Naive B cell (primary cell): ENCODE results near the gene LAMC1. TPM values are rescaled to one million over a fixed set of nuclear protein-coding genes. Genes with fewer than 3 reads are reported as not detected.
A peak's percentile ranks its signal among the peaks of the same experiment; 100 is the strongest.

ENCODE experiments used
- ATAC-seq, 2 donors: fragments of 150-1000 bp; cut with Tn5 transposase; 2 replicates each; pipeline ENCODE4 v1.10.0; 2021; ENCODE audit warnings: low read depth in 2 of 2, mild to moderate bottlenecking in 2 of 2, moderate library complexity in 2 of 2
- DNase-seq: peaks from one replicate; pipeline ENCODE4 v3.0.0; 2022
- H3K27ac Mint-ChIP-seq, 6 donors: one replicate each; pipeline ENCODE4 v1.8.0; 2020 to 2022; ENCODE audit warnings: mild to moderate bottlenecking in 6 of 6, mixed read lengths in 6 of 6, moderate library complexity in 5 of 6, inconsistent platforms in 2 of 6
- H3K27me3 Mint-ChIP-seq, 3 donors: one replicate each; pipeline ENCODE4 v1.8.0; 2021 to 2022; ENCODE audit warnings: mixed read lengths in 3 of 3, mild to moderate bottlenecking in 1 of 3
- H3K36me3 Mint-ChIP-seq, 2 donors: one replicate each; pipeline ENCODE4 v1.8.0; 2020 to 2022; ENCODE audit warnings: mixed read lengths in 2 of 2, inconsistent platforms in 1 of 2, mild to moderate bottlenecking in 1 of 2
- H3K4me1 Mint-ChIP-seq, 3 donors: one replicate each; pipeline ENCODE4 v1.8.0; 2020 to 2022; ENCODE audit warnings: mixed read lengths in 3 of 3, inconsistent platforms in 1 of 3, mild to moderate bottlenecking in 1 of 3, moderate library complexity in 1 of 3
- H3K4me3 Mint-ChIP-seq, 8 donors: one replicate each; pipeline ENCODE4 v1.8.0; 2020 to 2022; ENCODE audit warnings: mild to moderate bottlenecking in 8 of 8, mixed read lengths in 8 of 8, moderate library complexity in 8 of 8, inconsistent platforms in 2 of 8
- H3K9me3 Mint-ChIP-seq, 7 donors: one replicate each; pipeline ENCODE4 v1.8.0; 2020 to 2022; ENCODE audit warnings: mixed read lengths in 7 of 7, mild to moderate bottlenecking in 5 of 7, inconsistent platforms in 2 of 7, moderate library complexity in 1 of 7
- polyA plus RNA-seq, 6 donors: library from polyadenylated mRNA; unstranded; fragments of 300-500 nt; fragmentation: Illumina TruSeq; gene quantifications; one replicate each; pipeline ENCODE4 v1.2.3, GENCODE V29; 2021; ENCODE audit warnings: low read depth in 6 of 6

LAMC1 gene
- polyA plus RNA-seq, 6 donors from 2014 or later, result 5.9 to 17.6 (median 13.5) TPM

DNA sequence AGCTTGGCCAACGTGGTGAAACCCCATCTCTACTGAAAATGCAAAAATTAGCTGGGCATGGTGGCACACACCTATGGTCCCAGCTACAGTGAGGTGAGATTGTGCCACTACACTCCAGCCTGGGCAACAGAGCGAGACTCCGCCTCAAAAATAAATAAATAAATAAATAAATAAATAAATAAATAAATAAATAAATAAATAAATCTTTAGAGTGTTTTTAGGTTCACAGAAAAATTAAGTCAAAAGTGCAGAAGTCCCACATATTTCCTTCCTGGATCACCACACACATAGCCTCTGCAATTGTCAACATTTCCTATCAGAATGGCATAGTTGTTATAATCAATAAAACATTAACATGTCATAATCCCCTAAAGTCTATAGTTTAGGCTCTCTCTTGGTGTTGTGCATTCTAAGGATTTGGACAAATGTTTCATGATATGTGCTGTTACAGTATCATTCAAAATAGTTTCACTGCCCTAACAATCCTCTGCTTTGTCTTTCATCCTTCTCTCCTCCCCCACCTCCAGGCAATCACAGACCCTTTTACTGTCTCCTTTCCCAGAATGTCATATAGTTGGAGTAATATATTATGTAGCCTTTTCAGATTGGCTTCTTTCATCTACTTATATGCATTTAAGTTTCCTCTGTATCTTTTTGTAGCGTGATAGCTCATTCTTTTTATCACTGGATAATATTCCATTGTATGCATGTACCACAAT lies 58.3 kb downstream of the LAMC1 start:
- H3K4me3 Mint-ChIP-seq, result no peak overlapping the region
- no peaks in the 10 kb centered on the region for H3K9me3 Mint-ChIP-seq
- peak overlapping the region in 2 of 6 donors; percentile 8 to 39 for H3K27ac Mint-ChIP-seq
- ATAC-seq, result no peak
- no peak for DNase-seq
- no peaks in the 10 kb centered on the region for H3K27me3 Mint-ChIP-seq
- peaks cover 0 to 8% of the 10 kb centered on the region in 2 donors for H3K36me3 Mint-ChIP-seq
- H3K4me1 Mint-ChIP-seq, result peaks cover 21 to 35% (median 31%) of the 10 kb centered on the region in 3 donors

DNA sequence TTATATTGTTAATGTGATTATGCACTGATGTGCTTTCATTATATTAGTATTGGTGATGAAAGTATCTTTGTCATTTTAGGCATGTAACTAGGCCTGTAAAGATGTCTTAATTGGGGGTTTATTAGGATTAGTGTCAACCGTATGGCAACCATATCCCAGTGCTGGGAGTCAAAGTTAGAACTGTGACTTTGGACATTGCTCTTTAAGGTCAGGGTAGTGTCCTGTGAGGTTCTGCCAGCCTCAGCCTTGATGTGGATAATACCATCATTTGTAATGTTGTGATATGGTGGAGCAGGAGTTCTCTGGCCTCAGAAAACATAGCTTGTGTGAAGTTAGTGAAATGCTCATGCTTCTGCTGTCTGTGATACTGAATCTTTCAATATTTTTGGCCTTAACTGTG lies 59.4 kb downstream of the LAMC1 start:
- ATAC-seq (no peak), DNase-seq (no peak)
- peaks cover 0 to 8% of the 10 kb centered on the region in 2 donors for H3K36me3 Mint-ChIP-seq
- no peaks in the 10 kb centered on the region for H3K9me3 Mint-ChIP-seq
- H3K4me3 Mint-ChIP-seq, result no peak overlapping the region
- peak overlapping the region in 1 of 6 donors; percentile 1 for H3K27ac Mint-ChIP-seq
- peaks cover 21 to 39% (median 28%) of the 10 kb centered on the region in 3 donors for H3K4me1 Mint-ChIP-seq
- H3K27me3 Mint-ChIP-seq, result no peaks in the 10 kb centered on the region

- no peak for ATAC-seq
- Mint-ChIP-seq H3K4me1 (peaks cover 22 to 43% (median 37%) of the 10 kb centered on the region in 3 donors), H3K27ac (no peak overlapping the region), H3K4me3 (no peak overlapping the region), H3K27me3 (no peaks in the 10 kb centered on the region), H3K36me3 (peaks cover 0 to 1% of the 10 kb centered on the region in 2 donors), H3K9me3 (no peaks in the 10 kb centered on the region)
- no peak for DNase-seq
These were observed 63.8 kb downstream of the LAMC1 start for GRCh38 chr1:183087001-183087400.

GRCh38 chr1:183089025-183089639 lies 65.9 kb downstream of the LAMC1 start:
- no peaks in the 10 kb centered on the region for H3K9me3 Mint-ChIP-seq
- peaks cover 14 to 18% of the 10 kb centered on the region in 2 donors for H3K36me3 Mint-ChIP-seq
- ATAC-seq (no peak), DNase-seq (no peak)
- H3K4me1 Mint-ChIP-seq, result peaks cover 27 to 46% (median 41%) of the 10 kb centered on the region in 3 donors
- H3K4me3 Mint-ChIP-seq, result no peak overlapping the region
- H3K27me3 Mint-ChIP-seq, result no peaks in the 10 kb centered on the region
- peak overlapping the region in 2 of 6 donors; percentile 6 to 78 for H3K27ac Mint-ChIP-seq

DNA sequence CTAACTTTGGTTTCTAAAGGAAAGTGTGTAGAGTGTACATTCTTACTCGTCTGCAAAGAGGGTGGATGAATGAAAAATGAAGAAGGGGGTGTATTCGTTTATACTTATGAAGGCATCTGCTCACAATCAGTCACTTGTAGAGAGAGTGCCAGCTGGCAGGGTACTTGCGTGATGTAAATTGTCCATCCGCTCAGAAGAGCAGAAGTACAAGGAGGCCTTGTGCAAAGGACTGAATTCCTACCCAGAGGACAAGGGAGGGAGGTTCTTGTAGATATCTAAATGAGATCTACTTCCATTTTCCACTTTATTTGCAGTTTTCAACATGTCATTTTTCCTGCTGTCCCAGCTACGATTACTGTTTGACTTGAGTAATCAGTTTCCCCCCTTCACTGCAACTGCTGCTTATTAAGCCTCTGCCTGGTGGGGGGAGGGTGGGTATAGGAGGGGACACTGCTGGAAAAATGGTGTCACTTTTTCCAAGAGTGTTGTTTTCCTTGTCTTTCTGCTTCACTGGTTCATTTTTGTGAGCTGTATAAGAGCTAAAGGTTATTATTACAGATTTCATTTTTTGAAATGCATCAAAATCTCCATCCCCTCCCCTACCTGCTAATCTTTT lies 67.3 kb downstream of the LAMC1 start:
- H3K4me3 Mint-ChIP-seq, result no peak overlapping the region
- H3K27ac Mint-ChIP-seq, result peak overlapping the region in 1 of 6 donors; percentile 60
- H3K36me3 Mint-ChIP-seq, result peaks cover 18% of the 10 kb centered on the region in 2 donors
- ATAC-seq (no peak), DNase-seq (no peak)
- H3K27me3 Mint-ChIP-seq, result no peaks in the 10 kb centered on the region
- no peaks in the 10 kb centered on the region for H3K9me3 Mint-ChIP-seq
- H3K4me1 Mint-ChIP-seq, result peaks cover 19 to 43% (median 38%) of the 10 kb centered on the region in 3 donors

- Mint-ChIP-seq H3K4me3 (no peak overlapping the region), H3K27me3 (no peaks in the 10 kb centered on the region), H3K36me3 (peaks cover 18% of the 10 kb centered on the region in 2 donors), H3K27ac (peak overlapping the region in 1 of 6 donors; percentile 58), H3K4me1 (peaks cover 19 to 37% (median 31%) of the 10 kb centered on the region in 3 donors), H3K9me3 (no peaks in the 10 kb centered on the region)
- DNase-seq (no peak), ATAC-seq (no peak)
These were observed 68.0 kb downstream of the LAMC1 start for GRCh38 chr1:183091181-183091580.

DNA sequence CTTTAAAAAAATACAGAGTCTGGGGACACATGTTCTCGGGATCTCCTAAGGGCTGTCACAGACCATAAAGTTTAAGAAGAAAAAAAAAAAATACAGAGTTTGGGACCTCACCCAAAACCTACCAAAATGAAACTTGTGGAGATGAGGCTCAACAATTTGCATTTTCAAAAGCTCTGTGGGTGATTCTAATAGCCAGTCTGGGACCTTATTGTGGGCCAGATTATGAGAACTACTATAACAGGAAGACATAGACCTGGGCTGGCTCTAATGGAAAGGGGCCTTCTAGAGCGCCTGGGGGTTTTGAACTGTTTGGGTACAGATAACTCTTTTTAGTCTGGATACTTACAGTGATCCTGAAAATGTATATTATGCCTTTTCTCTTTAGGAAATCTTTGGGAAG lies 69.1 kb downstream of the LAMC1 start:
- Mint-ChIP-seq H3K4me1 (peaks cover 19 to 32% (median 30%) of the 10 kb centered on the region in 3 donors), H3K36me3 (peaks cover 18% of the 10 kb centered on the region in 2 donors), H3K4me3 (no peak overlapping the region), H3K9me3 (no peaks in the 10 kb centered on the region), H3K27ac (no peak overlapping the region), H3K27me3 (no peaks in the 10 kb centered on the region)
- no peak for DNase-seq
- ATAC-seq, result no peak

- H3K27me3 Mint-ChIP-seq, result no peaks in the 10 kb centered on the region
- H3K4me3 Mint-ChIP-seq, result no peak overlapping the region
- DNase-seq (no peak), ATAC-seq (no peak)
- no peaks in the 10 kb centered on the region for H3K9me3 Mint-ChIP-seq
- peak overlapping the region in 2 of 6 donors; percentile 37 to 54 for H3K27ac Mint-ChIP-seq
- peaks cover 19 to 32% (median 30%) of the 10 kb centered on the region in 3 donors for H3K4me1 Mint-ChIP-seq
- H3K36me3 Mint-ChIP-seq, result peaks cover 18% of the 10 kb centered on the region in 2 donors
These were observed 69.9 kb downstream of the LAMC1 start for GRCh38 chr1:183093066-183093668.

DNA sequence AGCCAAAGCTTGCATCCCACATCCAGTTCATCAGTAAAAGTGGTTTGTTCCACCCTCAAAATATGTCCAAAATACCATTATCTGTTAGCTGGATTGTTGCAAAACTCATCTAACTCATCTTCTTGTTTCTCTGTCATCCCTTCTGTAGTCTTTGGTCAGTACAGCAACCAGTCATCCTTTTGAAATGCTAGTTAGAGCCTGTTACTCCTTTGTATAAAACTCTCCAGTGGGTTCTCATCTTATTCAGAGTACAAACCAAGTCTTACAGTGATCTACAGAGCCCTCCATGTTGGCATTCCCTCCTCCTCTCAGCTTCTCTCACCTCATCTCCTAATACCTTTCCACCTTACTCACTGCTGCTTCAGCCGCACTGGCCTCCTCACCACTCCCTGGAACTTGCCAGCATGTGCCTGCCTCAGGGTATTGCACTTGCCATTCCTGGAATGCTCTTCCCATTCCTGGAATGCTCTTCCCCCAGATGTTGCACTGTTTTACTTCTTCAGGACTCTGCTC lies 70.6 kb downstream of the LAMC1 start:
- Mint-ChIP-seq H3K27me3 (no peaks in the 10 kb centered on the region), H3K4me1 (peaks cover 15 to 27% (median 24%) of the 10 kb centered on the region in 3 donors)
- no peak for DNase-seq

GRCh38 chr1:183094351-183094750 lies 71.1 kb downstream of the LAMC1 start:
- ATAC-seq (no peak), DNase-seq (no peak)
- peaks cover 18% of the 10 kb centered on the region in 2 donors for H3K36me3 Mint-ChIP-seq
- H3K9me3 Mint-ChIP-seq, result no peaks in the 10 kb centered on the region
- H3K4me3 Mint-ChIP-seq, result no peak overlapping the region
- H3K4me1 Mint-ChIP-seq, result peaks cover 15 to 24% (median 20%) of the 10 kb centered on the region in 3 donors
- peak overlapping the region in 1 of 6 donors; percentile 8 for H3K27ac Mint-ChIP-seq
- H3K27me3 Mint-ChIP-seq, result no peaks in the 10 kb centered on the region

More for the DNA sequence above, 70.6 kb downstream of the LAMC1 start:
- peak overlapping the region in 1 of 6 donors; percentile 8 for H3K27ac Mint-ChIP-seq
- no peak for ATAC-seq
- H3K4me3 Mint-ChIP-seq, result no peak overlapping the region
- no peaks in the 10 kb centered on the region for H3K9me3 Mint-ChIP-seq
- peaks cover 18% of the 10 kb centered on the region in 2 donors for H3K36me3 Mint-ChIP-seq

DNA sequence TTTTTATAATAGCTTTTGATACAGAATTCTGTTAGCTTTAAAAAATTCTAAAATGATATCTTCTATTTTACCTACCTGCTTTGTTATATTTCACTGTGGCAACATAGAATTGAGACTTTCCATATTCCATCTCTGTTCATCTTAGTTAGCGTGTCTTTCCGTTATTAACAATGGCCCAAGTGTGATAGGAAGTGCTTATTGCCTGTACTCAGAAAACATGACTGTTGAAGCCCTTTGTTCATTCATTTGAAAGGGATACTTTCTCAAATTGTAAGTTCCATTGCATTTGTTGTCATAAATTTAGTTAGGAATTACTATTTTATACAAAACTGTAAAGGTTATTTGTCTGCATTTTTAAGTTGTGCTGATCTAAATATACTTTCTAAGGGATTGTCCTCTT lies 73.1 kb downstream of the LAMC1 start:
- ATAC-seq (no peak), DNase-seq (no peak)
- no peak overlapping the region for H3K4me3 Mint-ChIP-seq
- H3K27me3 Mint-ChIP-seq, result no peaks in the 10 kb centered on the region
- peaks cover 18% of the 10 kb centered on the region in 2 donors for H3K36me3 Mint-ChIP-seq
- peak overlapping the region in 1 of 6 donors; percentile 9 for H3K27ac Mint-ChIP-seq
- H3K4me1 Mint-ChIP-seq, result peaks cover 12 to 20% (median 19%) of the 10 kb centered on the region in 3 donors
- no peaks in the 10 kb centered on the region for H3K9me3 Mint-ChIP-seq

DNA sequence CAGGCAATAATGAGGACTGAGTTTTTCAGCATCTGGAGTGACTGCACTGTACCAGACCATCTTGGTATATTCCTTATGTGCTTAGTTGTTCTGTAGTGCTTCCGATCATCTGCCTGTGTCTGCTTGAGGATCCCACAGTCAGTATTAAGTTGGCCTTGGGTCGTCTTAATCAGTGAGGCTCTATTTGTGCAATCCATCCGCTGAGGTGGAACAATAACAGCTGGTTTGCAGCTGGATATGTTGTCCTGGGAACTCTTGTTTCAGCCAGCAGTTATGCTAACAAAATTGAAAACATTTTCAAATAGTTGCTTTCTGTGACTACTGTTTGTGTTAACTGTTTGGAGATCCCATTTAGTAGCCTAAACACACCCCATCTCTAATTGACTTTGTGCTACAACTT lies 73.7 kb downstream of the LAMC1 start:
- no peaks in the 10 kb centered on the region for H3K27me3 Mint-ChIP-seq
- ATAC-seq, result no peak

GRCh38 chr1:183097438-183098051 lies 74.3 kb downstream of the LAMC1 start:
- H3K4me1 Mint-ChIP-seq, result peaks cover 19 to 26% (median 22%) of the 10 kb centered on the region in 3 donors
- H3K27me3 Mint-ChIP-seq, result no peaks in the 10 kb centered on the region
- H3K9me3 Mint-ChIP-seq, result no peaks in the 10 kb centered on the region
- DNase-seq, result no peak
- H3K4me3 Mint-ChIP-seq, result no peak overlapping the region
- H3K27ac Mint-ChIP-seq, result no peak overlapping the region
- ATAC-seq, result no peak
- H3K36me3 Mint-ChIP-seq, result peaks cover 15 to 17% of the 10 kb centered on the region in 2 donors

More for the DNA sequence above, 73.7 kb downstream of the LAMC1 start:
- Mint-ChIP-seq H3K4me1 (peaks cover 16 to 22% (median 21%) of the 10 kb centered on the region in 3 donors), H3K9me3 (no peaks in the 10 kb centered on the region), H3K36me3 (peaks cover 18% of the 10 kb centered on the region in 2 donors), H3K4me3 (no peak overlapping the region), H3K27ac (no peak overlapping the region)
- DNase-seq, result no peak
